ENCODE measurements around the gene SYNC.

- TF ChIP-seq MEIS2 (IDR thresholded peaks at IDR 0.05; ENCODE audit: partially characterized antibody), result no peak
- no peak for TF ChIP-seq DEAF1 (CRISPR knock-in tag; IDR thresholded peaks at IDR 0.05)
- TF ChIP-seq MBD1 (CRISPR knock-in tag; IDR thresholded peaks at IDR 0.05), result no peak
- TF ChIP-seq BCLAF1 (IDR thresholded peaks at IDR 0.05; ENCODE audit: borderline replicate concordance in 1 of 2, control insufficient read depth in 1 of 2, low read depth in 2 of 2, low read length in 1 of 2), result no peak
- TF ChIP-seq NFIX (CRISPR knock-in tag; IDR thresholded peaks at IDR 0.05; ENCODE audit: low read depth), result no peak
- TF ChIP-seq ETV6 (IDR thresholded peaks at IDR 0.05; ENCODE audit: borderline replicate concordance in 1 of 2, low read depth in 2 of 2, low read length in 1 of 2), result no peak
- no peak for TF ChIP-seq ETV6 (CRISPR knock-in tag; IDR thresholded peaks at IDR 0.05; ENCODE audit: borderline replicate concordance)
- no peak for TF ChIP-seq CTCF (IDR thresholded peaks at IDR 0.05 in 2 of 3, conservative IDR thresholded peaks at IDR 0.05 in 1 of 3; ENCODE audit: insufficient read depth in 2 of 3, low read depth in 1 of 3, low read length in 3 of 3)
- TF ChIP-seq ZNF316 (IDR thresholded peaks at IDR 0.05), result no peak
- TF ChIP-seq CREB1 (IDR thresholded peaks at IDR 0.05), result no peak
- no peak for TF ChIP-seq CREB1 (CRISPR knock-in tag; IDR thresholded peaks at IDR 0.05)
- TF ChIP-seq ASH1L (IDR thresholded peaks at IDR 0.05; ENCODE audit: borderline replicate concordance, low read depth, partially characterized antibody), result no peak
- no peak for TF ChIP-seq EZH2 (IDR thresholded peaks at IDR 0.05; ENCODE audit: borderline replicate concordance, low read depth, low read length)
- no peak for TF ChIP-seq ETV1 (tag; conservative IDR thresholded peaks at IDR 0.05; ENCODE audit: low read depth)
- TF ChIP-seq ZBTB26 (CRISPR knock-in tag; IDR thresholded peaks at IDR 0.05), result no peak; the same call in 1 of the 2 replicates
Measured at GRCh38 chr1:32725615-32725982, 23.0 kb upstream of the SYNC start.

All from K562 (cell line).